SKM-1 (cell line): Measurements from ENCODE around the gene ESF1.
A peak's percentile ranks its signal among the peaks of the same experiment; 100 is the strongest.
"Not testable (repeated sequence)": the region's sequence is repeated elsewhere in the genome, so short reads cannot be mapped to it uniquely, and the experiment has no call there.

Source experiments
- DNase-seq: peaks from one replicate; lab custom pipeline; 2025; ENCODE audit not compliant: unreplicated experiment; lab: John Stamatoyannopoulos, UW

The ESF1 gene

DNA sequence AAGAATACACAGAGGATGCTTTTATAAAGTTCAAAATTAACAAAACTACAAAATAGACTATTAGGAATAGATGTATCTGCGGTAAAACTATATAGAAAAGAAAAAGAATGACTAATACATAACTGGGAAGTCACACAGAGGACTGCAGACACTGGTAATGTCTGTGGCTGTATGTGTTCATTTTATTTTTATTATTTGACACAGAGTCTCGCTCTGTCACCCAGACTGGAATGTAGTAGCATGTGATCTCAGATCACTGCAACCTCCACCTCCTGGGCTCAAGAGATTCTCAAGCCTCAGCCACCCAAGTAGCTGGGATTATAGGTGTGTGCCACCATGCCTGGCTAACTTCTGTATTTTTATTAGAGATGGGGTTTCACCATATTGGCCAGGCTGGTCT, 38.9 kb downstream of the ESF1 start:
- DNase-seq: no peak

DNA sequence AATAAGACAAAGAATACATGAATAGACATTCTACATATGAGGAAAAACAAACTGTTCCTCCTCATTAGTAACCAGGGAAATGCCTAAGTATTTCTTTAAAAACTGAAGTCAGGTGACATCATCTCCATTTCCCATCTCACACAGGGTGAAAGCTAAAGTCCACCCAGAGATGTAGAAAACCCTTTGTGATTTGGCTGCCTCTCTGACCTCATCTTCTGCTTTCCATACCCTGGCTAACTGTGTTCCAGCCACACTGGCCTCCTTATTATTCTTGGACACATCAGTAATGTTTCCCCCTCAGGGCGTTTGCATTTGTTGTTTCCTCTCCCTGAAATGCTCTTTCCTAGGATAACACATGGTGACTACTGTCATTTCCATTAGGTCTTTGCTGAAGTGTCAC, 40.4 kb downstream of the ESF1 start:
- DNase-seq: no peak

DNA sequence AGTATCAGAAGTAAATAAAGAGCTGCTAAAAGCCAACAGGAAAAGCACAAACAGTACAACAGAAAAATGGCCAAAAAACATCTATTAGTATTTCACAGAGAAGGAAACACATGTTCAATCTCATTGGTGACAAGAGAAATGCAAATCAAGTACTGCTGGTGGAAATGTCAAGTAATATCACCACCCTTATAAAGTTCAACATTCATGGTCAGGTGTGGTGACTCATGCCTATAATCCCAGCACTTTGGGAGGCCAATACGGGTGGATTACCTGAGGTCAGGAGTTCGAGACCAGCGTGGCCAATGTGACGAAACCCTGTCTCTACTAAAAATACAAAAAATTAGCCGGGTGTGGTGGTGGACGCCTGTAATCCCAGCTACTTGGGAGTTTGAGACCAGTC, 42.8 kb downstream of the ESF1 start:
- DNase-seq: no peak

DNA sequence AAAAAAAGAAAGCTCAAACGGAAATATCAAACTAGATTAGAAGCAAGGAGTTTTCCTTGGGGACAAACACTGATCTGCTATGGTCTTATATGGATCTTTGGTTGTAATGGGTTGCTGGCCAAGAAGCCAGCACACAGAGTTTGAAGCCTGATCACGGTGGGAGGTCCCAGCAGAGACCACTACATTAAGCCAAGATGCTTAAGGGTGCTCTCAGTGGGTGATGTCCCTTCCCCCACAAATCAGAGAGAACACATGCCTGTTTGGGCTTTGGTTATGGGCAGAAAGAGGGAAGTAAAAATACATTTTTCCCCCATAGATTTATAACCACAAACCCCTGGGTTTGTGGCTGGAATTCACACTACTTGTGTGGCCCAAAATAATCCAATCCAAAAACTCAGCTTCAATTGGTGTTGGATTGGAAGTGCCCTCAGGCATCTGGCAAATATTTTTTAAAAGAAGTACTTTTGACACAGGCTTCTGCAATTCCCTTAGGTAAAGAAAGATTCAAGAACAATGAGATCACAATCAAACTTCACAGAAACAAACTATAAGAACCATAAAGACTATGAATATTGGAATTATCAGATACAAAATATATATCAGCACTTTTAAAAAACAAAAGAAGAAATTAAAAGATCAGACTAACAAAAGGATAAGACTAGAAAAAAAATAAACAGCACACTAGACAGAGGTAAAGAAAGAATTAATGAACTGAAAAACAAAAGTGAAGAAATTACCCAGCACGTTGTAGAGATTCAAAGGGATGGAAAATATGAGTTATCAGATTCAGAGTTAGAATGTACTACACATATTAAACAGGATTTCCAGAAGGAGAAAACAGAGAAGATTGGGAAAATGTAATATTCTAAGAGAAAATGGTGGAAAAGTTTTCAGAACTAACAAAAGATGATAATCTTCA, 44.7 kb downstream of the ESF1 start:
- no peak for DNase-seq

DNA sequence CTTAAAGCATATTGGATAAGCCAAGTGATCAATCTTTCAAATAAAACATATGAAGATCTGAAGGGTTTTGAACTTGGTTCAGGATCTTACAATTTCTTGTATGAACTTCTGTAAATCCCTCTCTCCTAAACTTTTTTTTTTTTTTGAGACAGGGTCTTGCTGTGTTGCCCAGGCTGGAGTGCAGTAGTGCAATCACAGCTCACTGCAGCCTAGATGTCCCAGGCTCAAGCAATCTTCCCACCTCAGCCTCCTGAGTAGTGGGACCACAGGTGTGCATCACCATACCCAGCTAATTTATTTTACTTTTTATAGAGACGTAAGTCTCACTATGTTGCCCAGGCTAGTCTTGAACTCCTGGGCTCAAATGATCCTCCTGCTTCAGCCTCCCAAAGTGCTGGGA, 46.5 kb downstream of the ESF1 start:
- not testable (repeated sequence) for DNase-seq

DNA sequence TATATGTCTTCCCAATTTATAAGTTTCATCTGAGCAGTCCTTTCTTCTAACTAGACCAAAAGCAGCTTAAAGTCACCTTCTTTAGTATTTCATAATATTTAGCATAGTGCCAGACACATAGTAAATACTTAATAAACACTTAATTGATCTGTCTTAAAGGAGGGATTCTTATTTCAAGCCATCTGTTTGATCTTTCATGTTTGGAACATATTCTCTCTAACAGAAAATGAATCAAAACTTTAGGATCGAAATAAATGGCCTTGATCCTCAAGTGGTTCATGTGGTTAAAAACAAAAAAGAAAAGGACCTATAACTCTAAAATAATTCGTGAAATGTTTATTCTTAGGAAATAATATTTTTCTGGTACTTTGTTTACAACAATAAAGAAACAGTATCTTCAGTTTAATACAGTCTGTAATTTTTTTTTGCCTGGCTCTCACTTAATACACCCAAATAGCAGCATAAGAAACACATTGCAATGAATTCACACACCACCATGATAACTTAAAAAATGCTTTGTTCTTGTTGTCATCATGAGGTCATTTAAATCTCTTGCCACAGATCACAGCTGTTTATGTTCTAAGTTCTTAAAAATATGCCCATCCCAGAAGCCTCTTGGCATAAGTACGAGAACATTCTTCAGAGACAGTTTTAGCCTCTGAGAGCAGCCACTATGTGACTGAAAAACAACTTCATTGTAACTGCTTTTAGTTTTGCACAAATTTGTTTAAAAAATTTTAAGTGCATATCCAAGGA, 48.1 kb downstream of the ESF1 start:
- DNase-seq: no peak

DNA sequence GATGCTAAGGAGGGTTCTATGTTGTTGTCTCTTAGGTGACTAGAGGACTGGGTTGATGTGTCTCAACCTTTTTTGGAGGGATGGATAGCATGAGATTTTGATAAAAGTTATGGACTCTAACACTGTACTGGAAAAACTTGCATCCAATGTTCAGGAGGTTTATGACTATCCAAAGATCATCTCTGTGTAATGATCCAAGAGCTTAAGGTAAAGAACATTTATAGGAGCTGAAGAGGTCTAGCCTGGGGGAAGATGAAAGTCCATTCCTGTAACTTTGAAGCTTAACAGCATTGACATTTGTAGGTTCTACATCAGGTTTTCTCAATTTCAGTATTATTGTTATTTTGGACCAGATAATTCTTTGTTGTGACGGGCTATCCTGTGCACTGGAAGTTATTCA, 48.9 kb downstream of the ESF1 start:
- no peak for DNase-seq

DNA sequence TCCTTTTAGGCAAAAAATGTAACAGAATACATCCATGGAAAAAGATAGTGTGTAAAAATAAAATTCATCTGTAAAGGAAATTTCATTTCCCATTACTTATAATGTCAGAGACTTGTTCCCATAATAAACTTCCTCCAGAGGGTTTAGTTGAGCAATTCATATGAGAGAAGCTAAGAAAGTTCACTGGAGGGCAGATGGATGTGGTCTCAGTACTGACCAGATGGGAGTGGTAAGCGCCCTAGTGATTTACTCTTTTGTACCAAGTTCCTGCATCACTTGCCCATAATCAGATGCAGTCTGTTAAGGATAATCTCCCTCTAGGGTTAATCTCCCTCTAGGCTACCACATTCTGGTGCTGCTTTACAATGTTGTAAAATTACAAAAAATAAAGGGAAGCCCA, 61.7 kb downstream of the ESF1 start:
- peak; percentile 3 for DNase-seq

DNA sequence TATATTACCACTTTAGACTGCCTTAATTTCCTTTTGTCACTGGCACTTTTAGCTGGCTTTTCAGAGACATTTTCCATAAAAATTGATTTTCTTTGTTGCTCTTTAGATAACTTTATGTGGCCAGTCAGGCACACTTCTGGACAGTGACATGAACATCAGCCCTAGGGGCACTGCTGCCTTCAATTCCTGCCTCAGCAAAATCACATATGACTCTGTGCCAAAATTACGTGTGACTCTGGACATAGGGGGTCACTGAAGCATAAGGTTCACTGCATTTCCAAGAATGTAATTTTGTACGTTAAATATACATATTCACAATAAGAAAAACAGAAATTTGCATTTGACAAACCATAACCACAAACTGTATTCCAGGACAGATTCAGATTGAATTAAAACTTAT, 66.5 kb downstream of the ESF1 start:
- no peak for DNase-seq

DNA sequence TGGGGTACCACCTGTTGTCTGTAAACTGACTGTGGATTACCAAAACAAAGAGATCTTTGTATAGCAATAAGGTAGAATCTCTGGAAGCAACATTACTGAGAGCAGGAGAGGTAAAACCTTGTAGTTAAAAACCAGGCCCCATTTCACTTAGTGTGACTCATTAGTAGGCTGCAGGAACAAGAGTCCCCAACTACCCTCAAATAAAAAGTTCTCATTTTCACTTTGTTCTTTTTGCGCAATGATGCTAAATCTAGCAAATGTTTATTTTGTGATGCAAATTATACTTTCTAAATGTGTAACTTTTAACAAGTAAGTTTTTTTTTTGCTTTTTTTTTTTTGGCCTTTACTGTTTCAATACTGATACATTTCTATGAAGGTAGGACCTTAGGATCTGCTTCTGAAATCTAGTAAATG, 67.1 kb downstream of the ESF1 start:
- no peak for DNase-seq

DNA sequence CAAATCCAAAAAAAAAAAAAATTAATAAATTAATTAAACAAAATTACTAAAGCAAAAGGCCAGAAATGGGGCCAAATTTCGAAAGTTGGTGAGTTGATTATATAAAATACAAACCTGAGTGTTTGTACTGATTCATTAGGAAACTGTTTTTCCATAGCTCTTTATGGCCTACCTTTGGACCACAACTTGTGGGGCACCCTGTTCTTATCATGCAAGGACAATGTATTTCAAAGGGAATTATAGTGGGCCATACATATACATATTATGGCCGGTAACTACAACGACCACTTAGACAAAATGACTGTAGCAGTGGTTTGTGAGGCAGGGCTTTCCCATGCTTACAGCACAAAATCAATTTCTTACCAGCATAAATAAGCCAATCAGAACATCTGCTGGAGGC, 69.5 kb downstream of the ESF1 start:
- no peak for DNase-seq

DNA sequence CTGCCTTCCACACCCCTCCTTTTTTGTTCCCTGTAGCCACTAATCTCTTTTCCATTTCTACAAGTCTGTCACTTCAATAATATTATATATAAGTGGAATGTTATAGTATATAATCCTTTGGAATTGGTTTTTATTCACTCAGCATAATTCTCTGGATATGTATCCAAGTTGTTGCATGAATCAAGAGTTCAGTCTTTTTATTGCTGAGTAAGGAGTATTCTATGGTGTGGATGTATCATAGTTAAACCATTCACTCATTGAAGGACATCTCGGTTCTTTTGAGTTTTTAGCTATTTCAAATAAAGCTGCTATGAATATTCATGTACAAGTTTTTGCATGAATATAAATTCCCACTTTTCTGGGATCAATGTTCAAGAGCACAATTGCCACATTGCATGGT, 76.5 kb downstream of the ESF1 start:
- DNase-seq: no peak

DNA sequence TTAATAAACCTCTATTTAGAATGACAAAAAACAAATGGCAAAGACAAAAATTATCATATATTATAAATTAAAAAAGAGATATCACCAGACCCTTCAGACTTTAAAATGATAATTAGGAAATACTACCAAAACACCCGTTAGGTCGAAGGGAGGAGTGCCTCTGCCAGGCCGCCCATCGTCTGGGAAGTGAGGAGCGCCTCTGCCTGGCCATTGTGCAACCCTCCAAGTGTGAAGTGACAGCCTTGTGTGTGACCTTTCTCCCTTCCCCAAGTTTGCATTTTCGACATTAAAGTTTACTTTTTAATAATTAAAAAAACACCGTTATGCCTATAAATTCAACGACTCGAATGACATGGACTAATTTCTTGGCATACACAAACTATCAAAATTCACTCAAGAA, 81.5 kb downstream of the ESF1 start:
- no peak for DNase-seq

DNA sequence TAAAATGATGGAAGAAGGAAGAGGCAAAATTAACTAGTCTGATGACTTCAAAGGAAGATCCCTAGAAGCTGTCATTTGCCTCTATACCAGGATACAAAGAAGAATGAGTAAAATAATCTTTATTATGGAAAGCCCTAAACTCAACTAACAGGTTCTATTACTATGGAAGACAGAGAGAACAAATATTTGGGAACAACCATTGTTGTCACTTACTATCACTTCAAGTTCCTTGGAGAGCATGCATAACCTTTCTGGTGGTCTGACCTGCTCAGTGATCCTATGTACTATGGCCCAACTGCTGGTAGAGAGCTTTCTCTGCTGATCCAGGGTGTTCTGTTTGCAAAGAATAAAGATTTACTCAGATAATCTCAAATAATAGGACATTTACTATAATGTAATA, 83.2 kb downstream of the ESF1 start:
- no peak for DNase-seq

DNA sequence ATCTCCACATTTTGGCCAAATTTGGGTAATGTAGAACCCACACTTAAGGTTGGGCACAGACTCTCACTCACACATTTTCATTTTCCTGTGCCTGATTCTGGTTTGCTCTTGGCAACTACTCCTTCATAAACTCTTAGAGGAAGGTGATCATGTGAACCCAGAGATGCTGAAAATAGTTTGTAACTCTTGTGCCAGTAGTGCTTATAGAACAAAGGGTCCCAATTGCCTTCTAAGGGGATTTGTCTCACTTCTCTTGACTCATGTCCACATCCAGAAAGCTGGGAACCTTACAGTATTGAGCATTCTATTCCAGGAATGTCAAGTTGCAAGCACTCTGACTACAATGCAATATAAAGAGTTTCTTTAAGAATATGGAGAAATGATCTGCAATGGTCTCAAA, 84.0 kb downstream of the ESF1 start:
- no peak for DNase-seq

DNA sequence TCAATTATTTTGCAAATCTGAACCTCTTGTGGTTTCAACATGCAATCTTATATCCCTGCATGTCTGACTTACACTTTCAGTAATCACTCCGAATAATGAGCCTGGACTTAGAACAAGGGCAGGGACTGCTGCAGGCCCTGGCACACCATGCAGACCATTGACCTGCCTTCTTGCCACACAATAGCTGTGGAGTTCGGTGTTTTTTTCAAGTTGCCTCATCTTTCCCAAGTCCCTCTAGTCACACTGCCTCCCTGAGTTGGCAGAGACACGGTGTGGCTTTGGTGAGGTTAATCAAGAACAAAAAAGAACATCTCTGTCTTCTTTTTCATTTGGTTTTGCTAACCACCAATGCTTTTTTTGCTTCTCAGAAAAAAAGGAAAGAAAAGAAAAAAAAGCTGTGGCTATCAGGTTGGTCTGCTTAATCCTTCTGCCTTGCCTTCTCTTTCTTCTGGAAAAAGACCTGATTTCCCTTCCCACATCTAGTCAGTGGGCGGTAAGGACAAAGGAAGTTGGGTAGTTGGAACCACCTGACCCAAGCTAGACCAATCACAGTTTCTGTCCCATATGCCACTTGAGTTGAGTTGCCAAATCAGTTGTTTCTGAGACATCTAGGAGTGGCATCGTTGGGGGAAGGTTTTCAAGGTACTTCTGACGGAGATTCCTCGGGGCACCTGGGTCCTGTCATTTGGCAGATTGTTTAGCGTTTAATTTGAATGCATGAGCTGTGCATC, 90.1 kb downstream of the ESF1 start:
- DNase-seq: no peak

DNA sequence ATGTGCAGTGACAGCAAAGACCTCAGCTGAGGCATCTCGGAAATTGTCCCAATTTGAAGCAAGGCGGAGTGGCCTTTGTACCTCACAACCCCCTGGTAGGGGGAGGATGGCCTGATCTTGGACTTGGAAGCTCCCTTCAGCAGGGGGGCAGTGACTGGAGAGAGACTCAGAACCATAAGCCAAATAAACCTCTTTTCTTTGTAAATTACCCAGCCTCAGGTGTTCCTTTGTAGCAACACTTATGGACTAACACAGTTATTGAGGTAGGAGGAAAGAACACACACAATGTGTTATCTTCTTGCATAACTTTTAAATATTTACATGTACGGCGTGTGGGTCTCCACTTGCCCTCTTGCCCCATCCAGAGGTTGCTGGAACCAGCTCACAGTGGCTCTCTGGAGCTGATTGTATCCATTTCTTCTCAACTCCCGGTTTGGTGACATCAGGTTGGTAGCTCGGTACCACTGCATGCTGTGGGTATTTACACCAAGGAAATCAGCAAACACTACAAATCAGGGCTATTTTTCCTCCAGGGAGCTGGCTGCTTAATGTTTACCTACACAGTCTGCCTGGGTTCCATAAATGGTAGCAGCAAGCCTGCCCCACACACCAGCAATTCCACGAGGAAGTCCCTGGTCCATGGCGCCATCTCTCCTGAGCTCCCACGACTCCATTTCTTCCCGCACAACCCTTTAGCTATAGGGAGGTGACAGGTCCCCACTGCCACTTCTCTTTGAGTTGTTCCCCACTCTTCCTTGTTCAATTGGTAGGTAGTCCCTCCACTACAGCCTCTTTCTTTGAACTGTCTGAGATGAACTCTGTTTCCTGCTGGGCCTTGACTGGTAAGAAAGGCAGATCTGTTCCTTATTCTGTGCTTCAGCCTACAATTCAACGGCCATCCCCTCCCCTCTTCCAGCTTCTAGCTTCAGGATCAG, 91.7 kb downstream of the ESF1 start:
- DNase-seq: no peak

DNA sequence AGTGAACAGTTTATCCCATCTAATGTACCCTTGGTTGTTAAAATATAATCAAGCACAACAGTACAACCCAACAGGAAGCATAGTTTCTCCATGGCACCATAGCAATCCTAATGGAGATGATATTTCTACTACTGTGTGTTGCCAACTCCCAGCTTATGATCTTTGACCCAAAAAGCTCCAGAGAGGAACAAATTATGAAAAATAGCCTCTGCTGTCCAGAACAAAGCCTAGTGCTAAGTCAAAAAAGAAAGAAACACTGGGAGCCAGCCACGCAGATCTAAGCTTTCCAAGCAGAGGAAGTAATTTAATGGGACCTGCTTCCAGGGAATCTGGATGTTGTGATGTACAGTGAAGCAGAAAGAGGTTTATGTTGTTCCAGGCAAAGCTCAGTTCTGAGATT, 93.8 kb downstream of the ESF1 start:
- DNase-seq: no peak

DNA sequence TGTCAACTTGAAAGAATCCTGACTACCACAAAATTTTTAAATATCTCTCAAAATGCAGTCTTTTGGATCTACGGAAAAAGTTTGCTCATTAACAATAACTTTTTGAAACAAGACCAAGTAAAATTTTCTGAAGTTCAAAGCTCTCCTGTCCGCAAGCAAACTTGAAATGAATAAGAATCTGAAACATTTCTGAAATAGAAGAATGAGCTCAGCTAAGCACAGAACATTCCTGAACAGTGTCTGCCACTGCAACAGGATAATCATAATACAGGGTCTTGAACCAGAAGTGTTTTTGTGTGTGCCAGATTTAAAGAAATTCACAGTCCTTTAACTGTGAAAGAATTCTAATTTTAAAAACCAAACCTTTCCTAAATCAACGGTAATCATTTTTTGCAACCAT, 96.9 kb downstream of the ESF1 start:
- no peak for DNase-seq

DNA sequence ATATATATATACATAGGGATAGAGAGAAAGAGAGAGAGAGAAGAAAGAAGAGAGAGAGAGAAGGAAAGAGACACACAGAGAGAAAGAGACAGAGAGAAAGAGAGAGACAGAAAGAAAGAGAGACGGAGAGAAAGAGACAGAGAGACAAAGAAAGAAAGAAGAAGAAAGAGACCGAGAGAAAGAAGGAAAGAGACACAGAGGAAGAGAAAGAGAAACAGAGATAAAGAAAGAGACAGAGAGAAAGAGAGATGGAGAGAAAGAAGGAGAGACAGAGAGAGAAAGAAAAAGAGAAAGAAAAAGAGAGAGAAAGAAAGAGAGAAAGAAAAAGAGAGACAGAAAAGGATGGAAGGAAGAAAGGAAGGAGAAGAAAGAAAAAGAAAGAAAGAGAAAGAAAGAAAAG, 99.1 kb downstream of the ESF1 start:
- no peak for DNase-seq
